HEK293T (cell line): ENCODE measurements around the gene RBBP9.

Experiments used
- CTCF ChIA-PET: fragments of 350-600 bp; formaldehyde crosslinking; extraction: SDS; loops from one replicate; lab custom pipeline; 2021; ENCODE audit warnings: antibody characterized with exemption, inconsistent platforms; lab: Yijun Ruan, JAX
- POLR2A ChIA-PET: fragments of 350-600 bp; formaldehyde crosslinking; extraction: SDS; loops from one replicate; lab custom pipeline; 2020; ENCODE audit warnings: antibody characterized with exemption, inconsistent platforms; lab: Yijun Ruan, JAX
- DNase-seq: peaks from one replicate; pipeline ENCODE4 v3.0.0; 2012; ENCODE audit warnings: mixed read lengths; ENCODE audit errors: extremely low spot score
- ARNT ChIP-seq: fragments of 450-650 bp; IDR thresholded peaks from 2 replicates; pipeline ENCODE4 v1.6.1; 2017; ENCODE audit warnings: mild to moderate bottlenecking
- BHLHE40 ChIP-seq: fragments of 450-650 bp; IDR thresholded peaks from 2 replicates; pipeline ENCODE4 v1.6.1; 2016; ENCODE audit warnings: mild to moderate bottlenecking, moderate library complexity, borderline replicate concordance
- CTBP1 ChIP-seq: fragments of 450-650 bp; IDR thresholded peaks from 2 replicates; pipeline ENCODE4 v1.6.1; 2016; ENCODE audit warnings: borderline replicate concordance
- ELF4 ChIP-seq: fragments of 450-650 bp; IDR thresholded peaks from 2 replicates; pipeline ENCODE4 v1.6.1; 2017; ENCODE audit warnings: antibody characterized with exemption
- FOXA1 ChIP-seq: fragments of 450-650 bp; IDR thresholded peaks from 2 replicates; pipeline ENCODE4 v1.6.1; 2016; ENCODE audit warnings: mild to moderate bottlenecking
- FOXK2 ChIP-seq: fragments of 450-650 bp; IDR thresholded peaks from 2 replicates; pipeline ENCODE4 v1.6.1; 2016; ENCODE audit warnings: mild to moderate bottlenecking
- FOXM1 ChIP-seq: fragments of 450-650 bp; IDR thresholded peaks from 2 replicates; pipeline ENCODE4 v1.6.1; 2017; ENCODE audit warnings: mild to moderate bottlenecking, borderline replicate concordance
- HDGF ChIP-seq: fragments of 450-650 bp; IDR thresholded peaks from 2 replicates; pipeline ENCODE4 v1.6.1; 2017; ENCODE audit warnings: antibody characterized with exemption, borderline replicate concordance
- L3MBTL2 ChIP-seq: fragments of 450-650 bp; conservative IDR thresholded peaks from 2 replicates; pipeline ENCODE4 v1.6.1; 2016; ENCODE audit warnings: mild to moderate bottlenecking
- LEF1 ChIP-seq: fragments of 450-650 bp; IDR thresholded peaks from 2 replicates; pipeline ENCODE4 v1.6.1; 2017; ENCODE audit warnings: mild to moderate bottlenecking, borderline replicate concordance
- NFRKB ChIP-seq: fragments of 450-650 bp; IDR thresholded peaks from 2 replicates; pipeline ENCODE4 v1.6.1; 2016; ENCODE audit warnings: mild to moderate bottlenecking, moderate library complexity
- SP1 ChIP-seq: fragments of 450-650 bp; IDR thresholded peaks from 2 replicates; pipeline ENCODE4 v1.6.1; 2017
- SUZ12 ChIP-seq: fragments of 450-650 bp; IDR thresholded peaks from 2 replicates; pipeline ENCODE4 v1.6.1; 2016; ENCODE audit warnings: mild to moderate bottlenecking
- TARDBP ChIP-seq: fragments of 450-650 bp; IDR thresholded peaks from 2 replicates; pipeline ENCODE4 v1.6.1; 2016
- ZNF384 ChIP-seq: fragments of 450-650 bp; IDR thresholded peaks from 2 replicates; pipeline ENCODE4 v1.6.1; 2016
- TF ChIP-seq, protein P1 (sequence below): fragments of 450-650 bp; IDR thresholded peaks from 2 replicates; pipeline ENCODE4 v1.6.1; 2016

Gene RBBP9

DNA sequence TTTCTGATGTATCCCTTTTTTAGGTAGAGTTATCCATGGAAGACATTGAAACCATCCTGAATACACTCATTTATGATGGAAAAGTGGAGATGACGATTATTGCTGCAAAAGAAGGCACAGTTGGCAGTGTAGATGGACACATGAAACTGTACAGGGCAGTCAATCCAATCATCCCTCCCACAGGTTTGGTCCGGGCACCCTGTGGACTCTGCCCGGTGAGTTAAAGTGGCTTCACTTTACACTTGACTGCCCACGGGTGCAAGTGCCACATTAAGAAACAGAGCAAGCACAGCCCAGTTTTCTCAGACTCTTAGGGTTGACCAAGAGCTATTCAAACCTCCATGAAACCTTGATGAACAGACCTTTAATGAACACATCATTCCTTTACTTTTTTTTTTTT, 15.4 kb downstream of the RBBP9 start:
- DNase-seq = no peak
- ChIA-PET POLR2A (no interaction called here), CTCF (no interaction called here)
- TF ChIP-seq SP1 (no peak), HDGF (no peak)

DNA sequence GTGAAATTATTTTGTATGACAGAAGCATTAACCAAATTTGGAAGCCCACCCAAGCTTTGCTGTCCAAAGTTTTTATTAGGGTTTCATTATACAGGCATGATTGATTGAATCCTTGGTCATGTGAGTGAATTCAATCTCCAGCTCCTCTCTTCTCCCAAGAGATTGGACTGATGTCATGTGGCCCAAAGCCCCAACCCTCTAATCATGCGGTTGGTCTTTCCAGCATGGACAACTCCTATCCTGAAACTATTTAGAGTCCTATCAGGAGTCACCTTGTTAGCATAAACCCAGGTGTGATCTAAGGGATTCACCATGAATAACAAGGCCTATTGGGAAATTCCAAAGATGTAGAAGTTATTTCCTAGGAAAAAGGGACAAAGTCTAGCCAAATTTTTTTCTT, 19.2 kb downstream of the RBBP9 start:
- DNase-seq = no peak
- TF ChIP-seq BHLHE40 (no peak), ELF4 (no peak), NFRKB (no peak), SUZ12 (no peak), TARDBP (no peak), SP1 (no peak), LEF1 (no peak), L3MBTL2 (no peak), FOXM1 (no peak), ARNT (no peak), ZNF384 (no peak), HDGF (no peak), CTBP1 (no peak), FOXA1 (no peak), FOXK2 (no peak)
- TF ChIP-seq, protein P1, sequence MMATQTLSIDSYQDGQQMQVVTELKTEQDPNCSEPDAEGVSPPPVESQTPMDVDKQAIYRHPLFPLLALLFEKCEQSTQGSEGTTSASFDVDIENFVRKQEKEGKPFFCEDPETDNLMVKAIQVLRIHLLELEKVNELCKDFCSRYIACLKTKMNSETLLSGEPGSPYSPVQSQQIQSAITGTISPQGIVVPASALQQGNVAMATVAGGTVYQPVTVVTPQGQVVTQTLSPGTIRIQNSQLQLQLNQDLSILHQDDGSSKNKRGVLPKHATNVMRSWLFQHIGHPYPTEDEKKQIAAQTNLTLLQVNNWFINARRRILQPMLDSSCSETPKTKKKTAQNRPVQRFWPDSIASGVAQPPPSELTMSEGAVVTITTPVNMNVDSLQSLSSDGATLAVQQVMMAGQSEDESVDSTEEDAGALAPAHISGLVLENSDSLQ = no peak
- ChIA-PET CTCF (no interaction called here), POLR2A (interaction anchor here (1.3 kb wide), 1 partner anchor 11 kb away, joined by 7 read pairs; the partner anchor contains the start of genes DZANK1 and POLR3F)

DNA sequence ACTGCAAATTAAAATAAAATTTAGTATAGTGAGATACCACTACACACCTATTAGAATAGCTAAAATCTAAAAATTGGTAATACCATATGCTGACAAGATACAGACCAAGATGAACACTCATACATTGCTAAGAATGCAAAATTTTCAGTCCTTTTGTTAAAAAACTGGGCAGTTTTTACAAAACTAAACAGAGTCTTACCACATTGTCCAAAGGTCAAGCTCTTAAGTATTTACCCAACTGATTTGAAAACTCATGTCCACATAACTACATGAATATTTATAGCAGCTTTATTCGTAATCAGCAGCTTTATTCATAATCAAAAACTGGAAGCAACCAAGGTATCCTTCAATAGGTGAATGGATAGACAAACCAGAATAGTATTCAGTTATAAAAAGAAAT, 19.8 kb downstream of the RBBP9 start:
- no peak for DNase-seq
- CTCF ChIA-PET = no interaction called here
- TF ChIP-seq LEF1 (no peak), FOXM1 (no peak), SP1 (no peak), L3MBTL2 (no peak), FOXA1 (no peak), ELF4 (no peak), CTBP1 (no peak), NFRKB (no peak), SUZ12 (no peak), ZNF384 (no peak), HDGF (no peak), ARNT (no peak), FOXK2 (no peak), BHLHE40 (no peak), TARDBP (no peak)
- TF ChIP-seq, protein P1 = no peak
- POLR2A ChIA-PET = interaction anchor here (1.3 kb wide), 1 partner anchor 10 kb away, joined by 7 read pairs; the partner anchor contains the start of genes DZANK1 and POLR3F

DNA sequence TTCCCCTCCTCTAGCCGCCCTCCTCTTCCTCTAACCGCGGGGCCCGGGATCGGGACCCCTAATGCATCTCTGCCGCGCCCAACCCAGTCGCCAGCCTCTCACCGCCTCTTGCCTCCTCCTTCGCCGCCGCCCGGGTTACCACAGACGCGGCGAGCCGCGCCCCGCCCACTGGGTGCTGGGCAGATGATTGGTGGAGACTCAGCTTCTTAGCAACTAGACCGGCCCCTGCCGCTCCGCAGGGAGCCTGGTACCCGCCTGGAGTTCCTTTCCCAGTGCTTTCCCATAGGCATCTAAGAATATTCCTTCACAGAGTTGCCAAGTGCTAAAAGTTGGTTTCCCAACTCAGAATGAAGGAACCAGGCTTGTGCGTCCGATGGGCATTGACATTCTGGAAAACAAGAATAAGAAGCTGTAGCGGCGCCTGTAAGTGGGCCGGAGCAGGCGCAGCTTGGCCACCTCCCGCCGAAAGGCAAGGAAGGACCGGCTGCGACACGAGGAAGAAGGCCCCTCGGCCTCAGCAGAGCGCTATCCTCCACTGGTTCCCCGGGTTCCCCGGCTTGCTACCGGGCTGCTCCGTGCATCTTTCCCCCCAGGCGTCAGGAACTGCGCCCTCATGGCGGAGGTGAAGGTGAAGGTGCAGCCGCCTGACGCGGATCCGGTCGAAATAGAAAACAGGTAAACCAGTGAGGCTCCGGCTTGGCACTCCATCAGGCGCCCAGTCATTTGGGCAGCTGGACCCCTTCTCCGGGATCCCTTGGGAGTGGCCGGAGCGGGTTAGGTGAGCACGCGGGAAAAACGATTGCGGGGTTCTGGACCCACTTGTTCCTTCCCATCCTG, 29.9 kb downstream of the RBBP9 start, which contains the start of the genes DZANK1 and POLR3F:
Gene DZANK1 (minus strand): TSS at position 137 of the 837 bp plus-strand sequence. CDS start 1,672 bp downstream, outside the sequence.
Gene POLR3F (plus strand): TSS at position 497 of the 837 bp plus-strand sequence. CDS start 117 bp downstream, at position 614.
- peak; percentile 98 for DNase-seq
- ChIA-PET CTCF (no interaction called here), POLR2A (interaction anchor here (0.8 to 5.0 kb wide), 10 partner anchors 8 to 121 kb away, joined by 3 to 27 read pairs (median 4); partner anchors contain the start of genes DTD1, RBBP9 and SEC23B)
- no peak for TF ChIP-seq SUZ12
- 0 out of 2 replicates have a peak, but pooled peaks have one; percentile 12 for TF ChIP-seq LEF1
- TF ChIP-seq ELF4 = peak; percentile 60; the same call in 1 of the 2 replicates
- TF ChIP-seq ARNT = no peak
- no peak; the same call in 1 of the 2 replicates for TF ChIP-seq FOXM1
- TF ChIP-seq FOXA1 = no peak
- TF ChIP-seq L3MBTL2 = peak; percentile 54
- no peak for TF ChIP-seq ZNF384
- TF ChIP-seq HDGF = no peak
- TF ChIP-seq NFRKB = no peak

DNA sequence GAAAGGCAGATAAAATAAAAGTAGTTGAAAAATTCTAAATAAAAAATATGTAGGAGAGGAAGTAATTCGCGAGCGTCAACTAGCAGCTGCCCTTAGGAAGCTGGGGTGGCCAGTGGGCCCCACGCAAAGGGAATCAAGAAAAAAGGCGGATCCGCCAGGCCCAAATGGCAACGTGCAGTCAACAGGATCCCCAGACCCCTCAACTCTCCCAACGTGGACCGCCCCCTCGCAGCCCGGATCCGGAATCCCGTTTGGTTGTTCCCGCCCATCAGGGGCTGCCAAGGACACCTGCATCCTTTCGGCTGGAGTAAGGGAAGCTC, 30.5 kb downstream of the RBBP9 start:
- TF ChIP-seq L3MBTL2 = peak; percentile 16; the same call in 1 of the 2 replicates
- no peak for TF ChIP-seq FOXA1
- CTCF ChIA-PET = no interaction called here
- POLR2A ChIA-PET = interaction anchor here (0.8 to 5.0 kb wide), 10 partner anchors 8 to 122 kb away, joined by 3 to 27 read pairs (median 4); partner anchors contain the start of genes DTD1, RBBP9 and SEC23B
- no peak for DNase-seq

DNA sequence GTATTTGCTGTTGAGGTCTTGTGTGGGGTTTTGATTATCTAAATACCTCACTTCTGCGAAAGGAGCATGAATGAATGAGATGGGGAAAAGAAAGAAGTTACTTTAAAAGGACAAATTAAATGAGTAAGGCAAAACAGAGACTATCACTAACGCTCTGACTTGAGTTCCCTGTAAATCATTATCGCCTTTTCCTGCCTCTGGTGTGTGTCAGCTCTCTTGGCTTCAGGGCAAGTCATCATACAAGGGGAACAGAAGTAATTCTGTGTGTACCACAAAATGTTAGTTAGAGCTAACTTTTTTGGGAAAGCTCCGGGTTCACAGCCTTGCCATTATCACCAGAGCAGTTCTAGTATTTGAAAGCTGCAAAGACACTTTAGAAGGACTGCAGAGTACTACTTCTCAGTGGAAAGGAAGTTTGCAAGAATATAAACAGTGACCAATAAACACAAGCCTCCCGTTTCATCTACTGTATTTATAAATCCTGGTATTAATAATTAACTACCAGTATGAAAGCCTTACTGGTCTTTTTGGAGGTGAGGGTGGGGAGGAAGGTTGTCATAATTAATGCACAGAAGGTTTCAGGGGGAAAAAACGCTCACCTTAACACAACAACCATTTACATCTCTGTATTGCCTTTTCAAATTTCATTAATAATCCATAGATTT, 31.4 kb downstream of the RBBP9 start:
- ChIA-PET CTCF (no interaction called here), POLR2A (interaction anchor here (2.4 to 5.0 kb wide), 2 partner anchors 31 to 42 kb away, joined by 24 to 27 read pairs; partner anchors contain the start of genes RBBP9 and SEC23B)
- no peak for TF ChIP-seq CTBP1
- no peak for TF ChIP-seq FOXM1
- TF ChIP-seq ELF4 = no peak
- TF ChIP-seq FOXA1 = no peak
- TF ChIP-seq LEF1 = no peak
- no peak for TF ChIP-seq ARNT
- TF ChIP-seq, protein P1 = no peak
- TF ChIP-seq FOXK2 = no peak
- no peak for TF ChIP-seq L3MBTL2
- no peak for TF ChIP-seq TARDBP
- TF ChIP-seq SUZ12 = no peak
- no peak for TF ChIP-seq SP1
- TF ChIP-seq ZNF384 = no peak
- no peak for TF ChIP-seq HDGF
- no peak for TF ChIP-seq BHLHE40
- DNase-seq = no peak
